Activated T-helper 2 cell treated with anti-CD3 and anti-CD28 coated beads, Interferon-gamma antibody, Interleukin-2, Interleukin-4, amounts not matched to agents 10 μg/mL and 5 μg/mL and 100 μg/mL, durations not matched to agents 14 hours and 24 hours and 36 hours (primary cell): Measurements from ENCODE around the gene KRTAP3-1. TPM values are rescaled to one million over a fixed set of nuclear protein-coding genes. Genes with fewer than 3 reads are reported as not detected.
"Not testable (repeated sequence)": the region's sequence is repeated elsewhere in the genome, so short reads cannot be mapped to it uniquely, and the experiment has no call there.

Experiments
- DNase-seq: peaks from one replicate; pipeline ENCODE4 v3.0.0; 2021; ENCODE audit warnings: low spot score
- H3K27ac Mint-ChIP-seq: one replicate; pipeline ENCODE4 v1.8.0; 2021; ENCODE audit warnings: mixed read lengths
- H3K27me3 Mint-ChIP-seq: one replicate; pipeline ENCODE4 v1.8.0; 2021; ENCODE audit warnings: low read depth, mixed read lengths
- H3K36me3 Mint-ChIP-seq: one replicate; pipeline ENCODE4 v1.8.0; 2021; ENCODE audit warnings: low read depth, mixed read lengths
- H3K4me1 Mint-ChIP-seq: one replicate; pipeline ENCODE4 v1.8.0; 2021; ENCODE audit warnings: low read depth, mixed read lengths
- H3K4me3 Mint-ChIP-seq: one replicate; pipeline ENCODE4 v1.8.0; 2021; ENCODE audit warnings: low read depth, mild to moderate bottlenecking, moderate library complexity, mixed read lengths
- H3K9me3 Mint-ChIP-seq: one replicate; pipeline ENCODE4 v1.8.0; 2021; ENCODE audit warnings: mixed read lengths
- intact Hi-C: fragments of 100-400 bp; cut with micrococcal nuclease; formaldehyde crosslinking; loops from one replicate; pipeline ENCODE4 v1.15.1; 2023
- total RNA-seq: library from RNA; stranded (reverse); gene quantifications from 2 replicates; pipeline ENCODE4 v1.2.3, GENCODE V29; 2022

The KRTAP3-1 gene
- total RNA-seq, 1 donor from 2014 or later, result not detected

DNA sequence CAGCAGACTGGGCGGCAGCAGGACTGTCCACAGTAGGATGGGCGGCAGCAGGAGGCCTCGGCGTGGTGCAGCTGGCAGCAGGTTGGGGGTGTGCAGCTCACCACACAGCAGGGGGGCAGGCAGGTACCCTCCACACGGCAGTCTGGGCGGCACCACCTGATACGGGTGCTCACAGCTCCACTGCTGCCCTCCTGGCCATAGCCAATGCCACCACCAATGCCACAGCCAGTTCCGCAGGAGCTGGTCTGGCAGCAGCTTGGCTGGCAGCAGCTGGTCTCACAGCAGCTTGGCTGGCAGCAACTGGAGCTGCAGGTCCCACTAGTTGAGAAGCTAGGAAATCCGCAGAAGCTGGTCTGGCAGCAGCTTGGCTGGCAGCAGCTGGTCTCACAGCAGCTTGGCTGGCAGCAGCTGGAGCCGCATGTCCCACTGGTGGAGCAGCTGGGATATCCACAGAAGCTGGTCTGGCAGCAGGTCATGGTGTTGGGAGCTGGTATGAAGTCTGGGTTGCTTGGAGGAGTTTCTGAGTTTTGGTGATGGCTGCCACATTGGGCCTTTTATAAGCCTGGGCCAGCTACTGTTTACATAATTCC lies 25.5 kb upstream of the KRTAP3-1 start, which contains the start of gene KRTAP1-3:
Gene KRTAP1-3, minus strand, starts transcription at position 529 of the 590 bp plus-strand sequence. Its CDS starts 53 bp downstream, at position 476.
- H3K27me3 Mint-ChIP-seq, result peaks cover 14% of the 10 kb centered on the region
- H3K27ac Mint-ChIP-seq, H3K4me3 Mint-ChIP-seq, H3K9me3 Mint-ChIP-seq, H3K36me3 Mint-ChIP-seq, DNase-seq, H3K4me1 Mint-ChIP-seq, intact Hi-C loops: not testable (repeated sequence)

DNA sequence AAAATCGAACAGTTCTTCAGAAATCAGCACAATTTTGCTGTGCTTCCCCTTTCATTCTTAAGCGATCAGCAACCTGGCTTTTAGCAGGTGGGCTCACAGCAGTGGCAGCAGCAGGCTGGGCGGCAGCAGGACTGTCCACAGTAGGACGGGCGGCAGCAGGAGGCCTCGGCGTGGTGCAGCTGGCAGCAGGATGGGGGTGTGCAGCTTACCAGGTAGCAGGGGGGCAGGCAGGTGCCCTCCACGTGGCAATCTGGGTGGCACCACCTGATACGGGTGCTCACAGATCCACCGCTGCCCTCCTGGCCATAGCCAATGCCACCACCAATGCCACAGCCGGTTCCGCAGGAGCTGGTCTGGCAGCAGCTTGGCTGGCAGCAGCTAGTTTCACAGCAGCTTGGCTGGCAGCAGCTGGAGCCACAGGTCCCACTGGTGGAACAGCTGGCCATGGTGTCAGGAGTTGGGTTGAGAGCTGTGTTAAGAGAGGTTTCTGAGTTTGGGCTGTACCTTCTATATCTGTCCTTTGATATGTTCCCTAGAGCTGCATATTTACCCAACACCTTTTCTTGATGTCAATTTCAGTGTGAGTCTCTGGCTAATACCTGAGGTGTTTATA lies 20.8 kb upstream of the KRTAP3-1 start, which contains the start of gene KRTAP1-4:
Gene KRTAP1-4, minus strand, starts transcription at position 563 of the 613 bp plus-strand sequence. Its CDS starts 117 bp downstream, at position 446.
- H3K36me3 Mint-ChIP-seq, result no peaks in the 10 kb centered on the region
- H3K4me3 Mint-ChIP-seq, result no peak within 1 kb of the TSS
- H3K4me1 Mint-ChIP-seq, result no peaks in the 10 kb centered on the region
- H3K9me3 Mint-ChIP-seq, result no peaks in the 10 kb centered on the region
- peaks cover 11% of the 10 kb centered on the region for H3K27me3 Mint-ChIP-seq
- no peak for DNase-seq
- H3K27ac Mint-ChIP-seq, result no peak within 1 kb of the TSS
- intact Hi-C loops, result no loop called here

DNA sequence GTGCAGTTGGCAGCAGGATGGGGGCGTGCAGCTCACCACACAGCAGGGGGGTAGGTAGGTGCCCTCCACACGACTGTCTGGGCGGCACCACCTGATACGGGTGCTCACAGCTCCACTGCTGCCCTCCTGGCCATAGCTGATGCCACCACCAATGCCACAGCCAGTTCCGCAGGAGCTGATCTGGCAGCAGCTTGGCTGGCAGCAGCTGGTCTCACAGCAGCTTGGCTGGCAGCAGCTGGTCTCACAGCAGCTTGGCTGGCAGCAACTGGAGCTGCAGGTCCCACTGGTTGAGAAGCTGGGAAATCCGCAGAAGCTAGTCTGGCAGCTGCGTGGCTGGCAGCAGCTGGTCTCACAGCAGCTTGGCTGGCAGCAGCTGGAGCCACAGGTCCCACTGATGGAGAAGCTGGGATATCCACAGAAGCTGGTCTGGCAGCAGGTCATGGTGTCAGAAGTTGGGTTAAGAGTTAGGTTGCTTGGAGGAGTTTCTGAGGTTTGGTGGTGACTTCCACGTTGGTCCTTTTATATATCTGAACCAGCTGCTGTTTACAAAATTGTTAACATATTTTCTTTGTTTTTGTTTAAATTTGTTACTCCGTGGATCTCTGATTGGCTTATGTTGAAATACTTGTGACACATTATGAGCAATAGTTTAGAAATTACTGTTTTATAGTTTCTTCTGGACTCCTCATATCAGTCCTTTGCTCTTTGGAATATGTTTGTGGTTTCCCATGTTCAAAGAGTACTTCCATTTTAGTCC lies 18.0 kb upstream of the KRTAP3-1 start, which contains the start of gene KRTAP1-5:
Gene KRTAP1-5, minus strand, starts transcription at position 494 of the 757 bp plus-strand sequence. Its CDS starts 53 bp downstream, at position 441.
- intact Hi-C loops, result no loop called here
- no peak within 1 kb of the TSS for H3K27ac Mint-ChIP-seq
- H3K27me3 Mint-ChIP-seq, result peaks cover 15% of the 10 kb centered on the region
- H3K9me3 Mint-ChIP-seq, result no peaks in the 10 kb centered on the region
- no peaks in the 10 kb centered on the region for H3K4me1 Mint-ChIP-seq
- DNase-seq, result no peak
- H3K4me3 Mint-ChIP-seq, result no peak within 1 kb of the TSS
- H3K36me3 Mint-ChIP-seq, result no peaks in the 10 kb centered on the region

DNA sequence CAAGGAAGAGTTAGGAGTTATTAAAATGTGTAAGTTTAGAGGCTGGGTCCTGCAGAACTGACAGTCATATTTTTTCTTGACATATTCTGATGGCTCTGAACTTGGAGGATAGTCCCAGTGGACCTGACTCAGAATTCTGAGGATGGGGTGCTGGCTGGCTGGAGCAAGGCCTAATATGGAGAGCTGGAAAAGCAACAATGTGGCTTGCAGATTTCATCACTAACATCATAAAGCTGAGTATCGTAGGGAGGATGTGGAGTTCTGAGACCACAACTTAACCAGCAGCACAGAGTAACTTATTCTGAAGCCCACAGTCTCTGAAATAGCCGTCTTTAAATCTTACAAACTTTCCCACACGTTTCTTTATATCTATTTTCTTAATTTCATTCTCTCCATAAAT lies 15.8 kb upstream of the KRTAP3-1 start:
- intact Hi-C loops, result no loop called here
- Mint-ChIP-seq H3K4me3 (no peak overlapping the region), H3K36me3 (no peaks in the 10 kb centered on the region), H3K27me3 (peaks cover 8% of the 10 kb centered on the region), H3K9me3 (no peaks in the 10 kb centered on the region), H3K27ac (no peak overlapping the region), H3K4me1 (no peaks in the 10 kb centered on the region)
- DNase-seq, result no peak

DNA sequence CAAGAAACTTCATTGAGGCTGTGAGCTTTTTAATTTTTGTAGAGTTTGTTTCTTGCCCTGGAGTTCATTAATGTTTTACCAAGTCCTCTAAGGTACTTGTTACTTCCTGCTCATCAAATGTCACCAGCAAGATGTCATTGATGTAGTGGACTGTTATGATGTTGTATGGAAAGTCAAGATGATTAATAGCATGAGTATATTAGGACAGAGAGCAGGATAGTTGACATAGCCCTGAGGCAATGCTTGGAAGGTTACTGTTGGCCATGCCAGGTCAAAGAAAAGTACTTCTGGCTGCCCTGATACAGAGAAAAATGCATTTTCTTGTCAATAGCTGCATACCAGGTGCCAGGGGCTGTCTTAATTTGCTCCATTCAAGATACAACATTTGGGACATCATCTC lies 11.4 kb upstream of the KRTAP3-1 start:
- no peak overlapping the region for H3K4me3 Mint-ChIP-seq

DNA sequence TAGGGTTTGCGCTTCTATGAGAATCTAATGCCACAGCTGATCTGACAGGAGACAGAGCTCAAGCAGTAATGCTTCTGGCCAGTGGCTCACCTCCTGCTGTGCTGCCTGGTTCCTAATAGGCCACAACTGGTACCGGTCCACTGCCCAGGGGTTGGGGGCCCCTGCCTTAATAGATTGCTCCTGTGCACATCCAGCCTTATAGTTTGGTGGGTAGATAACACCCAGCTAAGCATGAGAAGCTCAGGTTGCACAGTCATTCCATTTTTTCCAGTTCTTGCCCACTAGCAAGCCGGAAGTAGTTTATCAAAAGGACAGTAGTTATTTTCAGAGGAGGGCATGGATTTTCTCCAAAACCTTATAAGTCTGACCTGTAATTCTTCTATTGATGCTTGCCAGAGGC lies 10.5 kb upstream of the KRTAP3-1 start:
- Mint-ChIP-seq H3K4me3 (no peak overlapping the region), H3K27me3 (peaks cover 10% of the 10 kb centered on the region), H3K27ac (no peak overlapping the region), H3K9me3 (no peaks in the 10 kb centered on the region), H3K4me1 (no peaks in the 10 kb centered on the region), H3K36me3 (no peaks in the 10 kb centered on the region)
- intact Hi-C loops, result no loop called here
- DNase-seq, result no peak

More for the DNA sequence above, 11.4 kb upstream of the KRTAP3-1 start:
- intact Hi-C loops, result no loop called here
- Mint-ChIP-seq H3K9me3 (no peaks in the 10 kb centered on the region), H3K4me1 (no peaks in the 10 kb centered on the region), H3K36me3 (no peaks in the 10 kb centered on the region), H3K27ac (no peak overlapping the region), H3K27me3 (peaks cover 10% of the 10 kb centered on the region)
- DNase-seq, result no peak

DNA sequence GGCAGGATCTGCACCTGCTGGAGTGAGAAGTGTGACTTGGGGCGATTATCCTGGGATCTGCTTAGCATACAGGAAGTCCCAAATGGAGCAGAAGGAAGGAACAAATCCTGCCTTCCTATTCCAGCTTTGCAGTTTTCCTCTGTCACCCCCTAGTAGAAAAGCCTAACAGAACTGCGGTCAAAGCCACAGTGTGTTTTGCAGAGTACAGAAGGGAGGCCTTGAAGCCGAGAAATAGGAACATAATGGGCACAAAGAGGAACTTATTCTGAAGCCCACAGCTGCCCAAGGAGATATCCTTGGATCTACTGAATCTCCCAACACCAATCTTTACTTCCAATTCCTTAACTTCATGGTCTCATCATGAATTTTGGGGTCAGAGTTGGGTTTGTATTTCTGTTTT lies 9.6 kb upstream of the KRTAP3-1 start:
- Mint-ChIP-seq H3K4me1 (no peaks in the 10 kb centered on the region), H3K27ac (no peak overlapping the region), H3K4me3 (no peak overlapping the region), H3K9me3 (no peaks in the 10 kb centered on the region), H3K27me3 (peaks cover 10% of the 10 kb centered on the region), H3K36me3 (no peaks in the 10 kb centered on the region)
- intact Hi-C loops, result no loop called here
- DNase-seq, result no peak

DNA sequence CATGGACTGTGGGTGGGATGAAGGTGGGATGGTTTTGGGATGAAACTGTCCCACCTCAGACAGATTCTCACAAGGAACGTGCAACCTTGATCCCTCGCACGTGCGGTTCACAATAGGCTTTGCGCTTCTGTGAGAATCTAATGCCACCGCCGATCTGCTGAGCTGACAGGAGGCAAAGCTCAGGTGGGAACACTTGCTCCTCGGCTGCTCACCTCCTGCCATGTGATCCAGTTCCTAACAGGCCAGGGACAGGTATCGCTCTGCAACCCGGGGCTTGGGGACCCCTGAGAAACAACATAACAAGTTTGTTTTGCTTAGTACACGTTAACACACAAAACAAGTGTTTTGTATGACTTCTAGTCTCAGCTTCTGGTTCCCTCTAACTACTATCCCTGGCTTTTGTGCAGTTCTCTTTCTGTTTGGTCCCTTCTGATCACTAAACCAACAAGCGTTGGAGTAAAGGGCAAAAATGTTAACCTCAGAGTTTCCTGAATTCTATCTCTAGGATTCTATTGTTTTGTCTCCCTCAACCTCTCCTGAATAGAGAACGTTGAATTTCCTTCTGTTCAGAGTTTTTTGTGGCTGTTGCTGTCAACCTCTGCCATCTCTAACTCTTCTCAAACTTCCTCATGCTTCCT lies 7.8 kb upstream of the KRTAP3-1 start:
- peaks cover 12% of the 10 kb centered on the region for H3K27me3 Mint-ChIP-seq
- intact Hi-C loops, result no loop called here
- no peak for DNase-seq
- no peaks in the 10 kb centered on the region for H3K4me1 Mint-ChIP-seq
- no peak overlapping the region for H3K4me3 Mint-ChIP-seq
- H3K9me3 Mint-ChIP-seq, result no peaks in the 10 kb centered on the region
- no peak overlapping the region for H3K27ac Mint-ChIP-seq
- H3K36me3 Mint-ChIP-seq, result no peaks in the 10 kb centered on the region

DNA sequence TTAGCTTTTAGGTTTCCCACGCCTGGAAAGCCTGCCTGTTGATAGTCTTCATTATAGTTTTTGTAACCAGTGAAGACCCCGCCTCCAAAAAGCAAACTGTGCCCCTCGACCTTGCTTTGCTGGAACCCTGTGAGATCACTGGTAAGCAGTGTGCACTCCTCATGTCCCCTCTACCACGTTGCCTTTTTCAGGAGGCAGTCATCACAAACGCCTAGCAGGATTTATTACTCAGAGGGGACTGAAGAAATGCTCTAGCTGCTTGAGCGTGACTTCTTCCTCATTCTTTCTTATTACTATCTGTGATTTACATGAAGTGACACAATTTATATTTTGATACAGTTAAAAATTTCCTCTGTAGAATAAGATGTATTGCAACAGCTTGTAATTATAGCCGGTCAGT lies 6.5 kb upstream of the KRTAP3-1 start:
- H3K9me3 Mint-ChIP-seq, result no peaks in the 10 kb centered on the region
- peaks cover 16% of the 10 kb centered on the region for H3K27me3 Mint-ChIP-seq
- H3K4me3 Mint-ChIP-seq, result no peak overlapping the region
- H3K27ac Mint-ChIP-seq, result no peak overlapping the region
- no peaks in the 10 kb centered on the region for H3K36me3 Mint-ChIP-seq
- intact Hi-C loops, result no loop called here
- H3K4me1 Mint-ChIP-seq, result no peaks in the 10 kb centered on the region
- no peak for DNase-seq

DNA sequence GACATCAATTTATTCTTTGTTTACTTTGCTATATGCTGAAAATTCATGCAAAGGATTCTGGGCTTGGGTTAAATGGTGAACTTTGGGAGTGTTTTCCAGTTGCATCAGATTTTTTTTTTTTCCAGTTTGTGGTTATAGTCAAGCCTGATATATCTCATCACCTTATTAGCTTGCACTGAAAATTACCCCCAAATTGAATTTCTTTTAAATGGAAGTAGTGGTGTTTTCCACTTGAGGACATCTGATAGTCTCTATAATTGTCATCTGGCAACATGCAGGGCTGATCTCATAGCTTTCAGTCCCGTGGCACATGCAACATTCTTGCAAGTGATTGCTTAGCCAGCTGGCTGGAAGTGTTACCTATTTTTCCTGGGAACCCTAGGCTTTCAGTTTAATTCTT lies 4.7 kb upstream of the KRTAP3-1 start:
- no peaks in the 10 kb centered on the region for H3K9me3 Mint-ChIP-seq
- no peak overlapping the region for H3K4me3 Mint-ChIP-seq
- no peaks in the 10 kb centered on the region for H3K36me3 Mint-ChIP-seq
- H3K27ac Mint-ChIP-seq, result no peak overlapping the region
- H3K4me1 Mint-ChIP-seq, result no peaks in the 10 kb centered on the region
- intact Hi-C loops, result no loop called here
- DNase-seq, result no peak
- H3K27me3 Mint-ChIP-seq, result peaks cover 18% of the 10 kb centered on the region

DNA sequence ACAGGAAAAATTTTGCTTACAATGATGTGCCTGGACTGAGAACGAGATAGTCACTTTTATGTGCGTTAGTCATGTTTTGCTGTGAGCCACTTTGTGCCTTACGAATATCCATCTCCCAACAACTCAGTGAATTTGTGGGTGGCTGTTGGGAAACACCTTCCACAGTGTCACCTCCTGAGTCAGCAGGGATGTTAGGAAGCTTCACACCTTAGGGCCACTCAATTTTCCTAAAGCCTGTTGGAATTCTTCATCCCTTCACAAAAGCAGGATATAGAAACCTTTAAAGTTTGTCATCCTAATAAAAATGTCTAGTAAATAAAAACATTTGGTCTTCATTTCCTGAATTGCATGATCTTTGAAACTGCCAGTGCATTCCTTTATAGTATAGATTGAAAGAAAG lies 4.3 kb upstream of the KRTAP3-1 start:
- intact Hi-C loops, result no loop called here
- Mint-ChIP-seq H3K4me1 (no peaks in the 10 kb centered on the region), H3K36me3 (no peaks in the 10 kb centered on the region), H3K9me3 (no peaks in the 10 kb centered on the region), H3K27me3 (peaks cover 18% of the 10 kb centered on the region), H3K27ac (no peak overlapping the region), H3K4me3 (no peak overlapping the region)
- DNase-seq, result no peak

DNA sequence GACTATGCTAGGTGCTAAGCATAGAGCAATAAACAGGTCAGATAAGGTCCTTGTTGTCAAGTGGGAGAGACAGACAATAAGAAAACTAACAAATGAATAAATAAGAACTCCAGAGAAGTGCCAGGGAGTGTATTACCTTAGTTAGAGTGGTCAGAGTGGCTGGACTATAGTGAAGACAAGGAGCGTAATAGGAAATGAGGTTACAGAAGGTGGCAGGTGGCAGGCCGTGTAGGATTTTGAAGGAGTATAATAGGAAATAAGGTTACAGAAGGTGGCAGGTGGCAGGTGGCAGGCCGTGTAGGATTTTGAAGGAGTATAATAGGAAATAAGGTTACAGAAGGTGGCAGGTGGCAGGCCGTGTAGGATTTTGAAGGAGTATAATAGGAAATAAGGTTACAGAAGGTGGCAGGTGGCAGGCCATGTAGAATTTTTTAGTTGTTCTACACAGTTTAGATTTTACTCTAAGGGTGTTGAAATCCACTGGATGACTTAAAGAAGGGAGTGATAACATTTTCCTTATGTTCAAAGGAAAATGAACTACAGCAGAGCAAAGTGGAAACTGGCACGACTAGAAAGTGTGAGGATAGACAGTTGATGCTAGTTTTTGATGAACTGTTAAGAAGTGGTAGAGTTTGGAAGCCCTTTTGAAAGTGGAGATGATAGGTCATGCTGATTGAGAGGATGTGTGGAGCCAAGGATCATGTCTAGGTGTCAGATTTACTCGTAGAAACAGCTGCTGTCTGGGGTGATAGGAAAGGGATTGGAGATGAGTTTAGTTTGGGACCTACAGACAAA lies 3.6 kb upstream of the KRTAP3-1 start:
- no peak for DNase-seq
- Mint-ChIP-seq H3K27ac (no peak overlapping the region), H3K4me1 (no peaks in the 10 kb centered on the region), H3K27me3 (peaks cover 15% of the 10 kb centered on the region), H3K4me3 (no peak overlapping the region), H3K36me3 (no peaks in the 10 kb centered on the region), H3K9me3 (no peaks in the 10 kb centered on the region)
- intact Hi-C loops, result no loop called here
